Measurements from ENCODE around the gene TAS1R3.

DNA sequence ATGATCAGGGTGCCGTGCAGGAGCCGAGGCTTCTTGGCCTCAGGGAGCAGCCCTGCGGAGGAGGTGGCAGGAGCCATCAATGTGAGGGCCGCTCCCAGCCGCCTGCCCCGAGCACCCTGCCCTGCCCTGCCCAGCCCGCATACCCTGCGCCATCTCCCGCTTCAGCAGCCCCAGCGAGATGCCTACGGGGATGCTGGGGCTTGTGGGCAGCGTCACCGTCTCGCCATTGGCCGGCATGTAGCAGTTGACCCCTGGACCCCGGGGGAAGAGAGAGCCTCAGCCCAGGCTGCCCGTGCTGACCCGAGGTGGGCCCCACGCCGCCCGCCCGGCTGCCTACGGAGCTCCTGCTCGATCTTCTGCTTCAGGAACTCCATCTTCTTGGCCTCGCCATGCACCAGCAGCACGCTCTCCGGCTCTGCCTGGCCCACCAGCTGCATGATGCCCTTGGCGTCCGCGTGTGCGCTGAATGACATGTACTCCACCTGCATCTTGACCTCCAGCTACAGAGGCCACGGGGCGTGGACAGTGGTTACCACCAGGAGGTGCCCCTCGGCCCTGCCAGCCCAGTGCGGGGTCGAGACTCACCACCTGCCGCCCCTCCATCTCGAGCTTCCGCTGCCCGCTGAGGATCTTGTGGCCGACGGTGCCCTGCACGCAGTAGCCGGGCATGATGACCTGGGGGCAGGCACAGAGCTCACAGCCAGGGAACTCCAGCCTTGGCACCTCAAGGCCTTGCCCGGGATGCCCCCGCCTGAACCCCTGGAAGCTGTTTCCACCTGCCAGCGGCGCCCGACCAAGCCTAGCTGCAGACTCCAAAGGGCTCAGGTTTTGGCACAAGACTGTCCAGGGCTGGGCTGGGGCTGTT, 18.4 kb upstream of the TAS1R3 start:
- TF ChIP-seq, protein P1, sequence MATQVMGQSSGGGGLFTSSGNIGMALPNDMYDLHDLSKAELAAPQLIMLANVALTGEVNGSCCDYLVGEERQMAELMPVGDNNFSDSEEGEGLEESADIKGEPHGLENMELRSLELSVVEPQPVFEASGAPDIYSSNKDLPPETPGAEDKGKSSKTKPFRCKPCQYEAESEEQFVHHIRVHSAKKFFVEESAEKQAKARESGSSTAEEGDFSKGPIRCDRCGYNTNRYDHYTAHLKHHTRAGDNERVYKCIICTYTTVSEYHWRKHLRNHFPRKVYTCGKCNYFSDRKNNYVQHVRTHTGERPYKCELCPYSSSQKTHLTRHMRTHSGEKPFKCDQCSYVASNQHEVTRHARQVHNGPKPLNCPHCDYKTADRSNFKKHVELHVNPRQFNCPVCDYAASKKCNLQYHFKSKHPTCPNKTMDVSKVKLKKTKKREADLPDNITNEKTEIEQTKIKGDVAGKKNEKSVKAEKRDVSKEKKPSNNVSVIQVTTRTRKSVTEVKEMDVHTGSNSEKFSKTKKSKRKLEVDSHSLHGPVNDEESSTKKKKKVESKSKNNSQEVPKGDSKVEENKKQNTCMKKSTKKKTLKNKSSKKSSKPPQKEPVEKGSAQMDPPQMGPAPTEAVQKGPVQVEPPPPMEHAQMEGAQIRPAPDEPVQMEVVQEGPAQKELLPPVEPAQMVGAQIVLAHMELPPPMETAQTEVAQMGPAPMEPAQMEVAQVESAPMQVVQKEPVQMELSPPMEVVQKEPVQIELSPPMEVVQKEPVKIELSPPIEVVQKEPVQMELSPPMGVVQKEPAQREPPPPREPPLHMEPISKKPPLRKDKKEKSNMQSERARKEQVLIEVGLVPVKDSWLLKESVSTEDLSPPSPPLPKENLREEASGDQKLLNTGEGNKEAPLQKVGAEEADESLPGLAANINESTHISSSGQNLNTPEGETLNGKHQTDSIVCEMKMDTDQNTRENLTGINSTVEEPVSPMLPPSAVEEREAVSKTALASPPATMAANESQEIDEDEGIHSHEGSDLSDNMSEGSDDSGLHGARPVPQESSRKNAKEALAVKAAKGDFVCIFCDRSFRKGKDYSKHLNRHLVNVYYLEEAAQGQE (IDR thresholded peaks at IDR 0.05; ENCODE audit: borderline replicate concordance) = no peak
- TF ChIP-seq, protein P2, sequence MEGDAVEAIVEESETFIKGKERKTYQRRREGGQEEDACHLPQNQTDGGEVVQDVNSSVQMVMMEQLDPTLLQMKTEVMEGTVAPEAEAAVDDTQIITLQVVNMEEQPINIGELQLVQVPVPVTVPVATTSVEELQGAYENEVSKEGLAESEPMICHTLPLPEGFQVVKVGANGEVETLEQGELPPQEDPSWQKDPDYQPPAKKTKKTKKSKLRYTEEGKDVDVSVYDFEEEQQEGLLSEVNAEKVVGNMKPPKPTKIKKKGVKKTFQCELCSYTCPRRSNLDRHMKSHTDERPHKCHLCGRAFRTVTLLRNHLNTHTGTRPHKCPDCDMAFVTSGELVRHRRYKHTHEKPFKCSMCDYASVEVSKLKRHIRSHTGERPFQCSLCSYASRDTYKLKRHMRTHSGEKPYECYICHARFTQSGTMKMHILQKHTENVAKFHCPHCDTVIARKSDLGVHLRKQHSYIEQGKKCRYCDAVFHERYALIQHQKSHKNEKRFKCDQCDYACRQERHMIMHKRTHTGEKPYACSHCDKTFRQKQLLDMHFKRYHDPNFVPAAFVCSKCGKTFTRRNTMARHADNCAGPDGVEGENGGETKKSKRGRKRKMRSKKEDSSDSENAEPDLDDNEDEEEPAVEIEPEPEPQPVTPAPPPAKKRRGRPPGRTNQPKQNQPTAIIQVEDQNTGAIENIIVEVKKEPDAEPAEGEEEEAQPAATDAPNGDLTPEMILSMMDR (IDR thresholded peaks at IDR 0.05; ENCODE audit: poor library complexity, severe bottlenecking) = no peak
- TF ChIP-seq RAD21 (conservative IDR thresholded peaks at IDR 0.05) (no peak), POLR2AphosphoS5 (IDR thresholded peaks at IDR 0.05) (no peak)

Measured in neural cell (in vitro differentiated cells).